Measurements from ENCODE around the gene GTF3C4. TPM values are rescaled to one million over a fixed set of nuclear protein-coding genes. Genes with fewer than 3 reads are reported as not detected.

Gene GTF3C4
- total RNA-seq, 1 donor from 2014 or later = 26.8 TPM

DNA sequence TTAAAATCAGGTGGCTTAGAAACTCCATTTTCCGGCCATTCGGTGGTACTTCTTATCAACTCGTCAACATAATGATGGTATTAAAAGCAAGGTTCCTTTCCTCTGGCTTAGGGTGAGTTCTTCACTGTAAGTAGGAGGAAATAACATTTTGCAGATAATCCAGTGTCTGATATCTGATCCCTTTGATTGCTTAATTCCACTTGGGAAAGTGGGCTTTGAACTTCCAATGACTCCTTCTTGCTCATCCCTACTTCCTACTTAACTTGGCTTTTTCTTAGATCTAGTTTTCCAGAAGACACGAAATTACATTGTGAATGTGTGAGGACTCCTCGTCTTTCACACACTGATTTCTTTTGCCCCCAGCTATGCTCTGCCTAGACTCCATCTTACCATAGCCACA lies 32.0 kb upstream of the GTF3C4 start:
- Mint-ChIP-seq H3K27me3 (no peaks in the 10 kb centered on the region), H3K27ac (no peak overlapping the region), H3K4me3 (ENCODE audit: low read depth) (no peak overlapping the region), H3K36me3 (ENCODE audit: insufficient read depth) (peaks cover 12% of the 10 kb centered on the region), H3K4me1 (ENCODE audit: low read depth) (peaks cover 11% of the 10 kb centered on the region), H3K9me3 (ENCODE audit: low read depth) (no peaks in the 10 kb centered on the region)
- no peak for DNase-seq (ENCODE audit: low spot score, unreplicated experiment)
- TF ChIP-seq, protein P1, sequence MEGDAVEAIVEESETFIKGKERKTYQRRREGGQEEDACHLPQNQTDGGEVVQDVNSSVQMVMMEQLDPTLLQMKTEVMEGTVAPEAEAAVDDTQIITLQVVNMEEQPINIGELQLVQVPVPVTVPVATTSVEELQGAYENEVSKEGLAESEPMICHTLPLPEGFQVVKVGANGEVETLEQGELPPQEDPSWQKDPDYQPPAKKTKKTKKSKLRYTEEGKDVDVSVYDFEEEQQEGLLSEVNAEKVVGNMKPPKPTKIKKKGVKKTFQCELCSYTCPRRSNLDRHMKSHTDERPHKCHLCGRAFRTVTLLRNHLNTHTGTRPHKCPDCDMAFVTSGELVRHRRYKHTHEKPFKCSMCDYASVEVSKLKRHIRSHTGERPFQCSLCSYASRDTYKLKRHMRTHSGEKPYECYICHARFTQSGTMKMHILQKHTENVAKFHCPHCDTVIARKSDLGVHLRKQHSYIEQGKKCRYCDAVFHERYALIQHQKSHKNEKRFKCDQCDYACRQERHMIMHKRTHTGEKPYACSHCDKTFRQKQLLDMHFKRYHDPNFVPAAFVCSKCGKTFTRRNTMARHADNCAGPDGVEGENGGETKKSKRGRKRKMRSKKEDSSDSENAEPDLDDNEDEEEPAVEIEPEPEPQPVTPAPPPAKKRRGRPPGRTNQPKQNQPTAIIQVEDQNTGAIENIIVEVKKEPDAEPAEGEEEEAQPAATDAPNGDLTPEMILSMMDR (IDR thresholded peaks at IDR 0.05; ENCODE audit: unreplicated experiment) = no peak

DNA sequence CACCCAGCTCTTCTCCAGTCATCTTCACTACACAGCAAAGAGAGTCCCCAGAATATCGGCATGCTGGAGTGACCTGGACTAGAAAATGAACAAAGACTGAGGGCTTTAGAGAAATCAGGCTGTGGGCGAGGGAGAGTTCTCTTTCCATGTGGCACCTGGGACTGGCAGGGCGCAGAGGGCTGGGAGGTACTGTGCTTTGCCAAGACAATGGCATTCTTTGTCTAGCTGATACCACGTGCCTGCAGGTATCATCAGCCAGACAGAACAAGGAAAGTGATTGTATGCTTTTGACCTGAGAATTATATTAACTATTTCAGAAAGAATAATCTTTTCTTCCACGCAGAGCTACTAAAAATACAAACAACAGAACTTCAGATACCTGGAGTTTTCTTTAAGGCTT lies 30.9 kb upstream of the GTF3C4 start:
- Mint-ChIP-seq H3K9me3 (ENCODE audit: low read depth) (no peaks in the 10 kb centered on the region), H3K36me3 (ENCODE audit: insufficient read depth) (peaks cover 20% of the 10 kb centered on the region), H3K4me1 (ENCODE audit: low read depth) (peaks cover 11% of the 10 kb centered on the region), H3K27ac (no peak overlapping the region), H3K27me3 (no peaks in the 10 kb centered on the region), H3K4me3 (ENCODE audit: low read depth) (no peak overlapping the region)
- DNase-seq (ENCODE audit: low spot score, unreplicated experiment) = no peak
- TF ChIP-seq, protein P1 (IDR thresholded peaks at IDR 0.05; ENCODE audit: unreplicated experiment) = no peak

DNA sequence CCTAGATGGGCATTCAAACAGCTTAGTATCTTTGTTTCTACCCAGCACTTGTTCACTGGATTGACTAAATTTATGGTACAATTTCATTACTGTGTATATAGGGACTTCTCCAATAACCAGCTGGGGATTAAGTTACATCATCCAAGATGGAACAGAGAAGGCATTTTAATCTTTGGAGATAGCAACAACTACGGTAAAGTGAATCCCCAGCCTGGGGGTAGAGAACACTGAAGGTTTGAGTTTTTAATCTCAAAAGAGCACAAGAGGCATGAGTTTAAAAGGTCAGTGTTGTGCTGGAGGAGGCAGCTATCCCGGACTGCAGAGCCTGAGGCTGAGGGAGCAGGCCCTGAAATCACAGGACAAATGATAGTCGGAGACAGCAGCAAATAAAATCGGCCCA lies 29.0 kb upstream of the GTF3C4 start:
- TF ChIP-seq, protein P1 (IDR thresholded peaks at IDR 0.05; ENCODE audit: unreplicated experiment) = no peak
- no peak for DNase-seq (ENCODE audit: low spot score, unreplicated experiment)
- Mint-ChIP-seq H3K36me3 (ENCODE audit: insufficient read depth) (peaks cover 35% of the 10 kb centered on the region), H3K4me1 (ENCODE audit: low read depth) (peaks cover 14% of the 10 kb centered on the region), H3K4me3 (ENCODE audit: low read depth) (no peak overlapping the region), H3K27ac (no peak overlapping the region), H3K9me3 (ENCODE audit: low read depth) (no peaks in the 10 kb centered on the region), H3K27me3 (no peaks in the 10 kb centered on the region)

DNA sequence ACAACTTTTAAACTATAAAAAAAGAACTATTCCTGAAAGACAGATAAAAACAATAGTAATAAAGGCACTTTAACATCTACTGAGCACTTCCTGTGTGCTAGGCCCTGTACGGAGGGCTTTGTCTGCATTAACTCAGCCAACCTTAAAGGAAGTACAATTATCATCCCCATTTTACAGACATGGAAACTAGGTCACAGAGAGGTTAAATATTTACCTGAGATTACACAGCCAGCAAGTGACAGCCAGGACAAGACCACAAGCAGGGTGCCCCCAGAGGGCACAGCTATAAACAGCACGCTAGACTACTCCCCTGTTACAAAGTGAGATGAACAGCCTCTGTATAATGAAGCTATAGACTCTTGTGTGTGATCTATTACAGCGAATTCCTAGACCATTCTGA lies 26.0 kb upstream of the GTF3C4 start:
- H3K27ac Mint-ChIP-seq = peak overlapping the region; percentile 33
- no peak for DNase-seq (ENCODE audit: low spot score, unreplicated experiment)
- no peak overlapping the region for H3K4me3 Mint-ChIP-seq (ENCODE audit: low read depth)
- peaks cover 43% of the 10 kb centered on the region for H3K36me3 Mint-ChIP-seq (ENCODE audit: insufficient read depth)
- H3K9me3 Mint-ChIP-seq (ENCODE audit: low read depth) = no peaks in the 10 kb centered on the region
- TF ChIP-seq, protein P1 (IDR thresholded peaks at IDR 0.05; ENCODE audit: unreplicated experiment) = peak; percentile 20
- H3K27me3 Mint-ChIP-seq = no peaks in the 10 kb centered on the region
- H3K4me1 Mint-ChIP-seq (ENCODE audit: low read depth) = peaks cover 7% of the 10 kb centered on the region

DNA sequence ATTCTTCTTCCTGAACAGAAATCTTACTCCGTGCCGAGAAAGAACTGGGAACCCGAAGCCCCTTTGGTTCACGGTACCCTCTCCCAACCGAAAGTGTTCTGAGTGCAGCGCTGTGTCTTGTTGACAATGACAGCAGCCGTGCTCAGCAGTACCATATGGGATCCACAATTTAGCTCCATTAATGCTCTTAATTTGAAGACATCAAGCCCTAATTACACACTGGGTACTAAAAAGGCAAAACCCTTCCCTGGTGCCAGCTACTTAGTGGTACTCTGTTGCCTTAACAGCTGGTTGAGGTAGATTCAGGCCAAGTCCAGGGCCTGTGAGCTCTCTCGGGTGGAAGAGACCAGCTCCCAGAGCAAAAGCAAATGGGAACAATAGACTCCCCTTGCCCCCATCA lies 25.0 kb upstream of the GTF3C4 start:
- peaks cover 4% of the 10 kb centered on the region for H3K4me1 Mint-ChIP-seq (ENCODE audit: low read depth)
- H3K27ac Mint-ChIP-seq = no peak overlapping the region
- no peaks in the 10 kb centered on the region for H3K27me3 Mint-ChIP-seq
- H3K9me3 Mint-ChIP-seq (ENCODE audit: low read depth) = no peaks in the 10 kb centered on the region
- no peak overlapping the region for H3K4me3 Mint-ChIP-seq (ENCODE audit: low read depth)
- no peak for DNase-seq (ENCODE audit: low spot score, unreplicated experiment)
- TF ChIP-seq, protein P1 (IDR thresholded peaks at IDR 0.05; ENCODE audit: unreplicated experiment) = no peak
- peaks cover 37% of the 10 kb centered on the region for H3K36me3 Mint-ChIP-seq (ENCODE audit: insufficient read depth)

Data from progenitor cell of endocrine pancreas (in vitro differentiated cells).